ENCODE measurements around the gene INTS1. TPM values are rescaled to one million over a fixed set of nuclear protein-coding genes. Genes with fewer than 3 reads are reported as not detected.

INTS1 gene
- total and polyA plus RNA-seq, 2 donors (not counting 1 experiment from before 2014, with no cell fraction given) = 128 to 160 TPM

- DNase-seq = no peak
- ChIA-PET POLR2A (no interaction called here), CTCF (interaction anchor here (0.8 kb wide), 1 partner anchor 369 kb away, joined by 3 read pairs; no protein-coding TSS in a partner anchor)
- WGBS (ENCODE audit: insufficient coverage) = 88% methylated on average over 18 of the region's 22 CpGs
- Histone ChIP-seq H3K9ac (ENCODE audit: low read length) (no peak overlapping the region), H3K4me1 (ENCODE audit: control insufficient read depth in 2 of 2, insufficient read depth in 2 of 2, low read length in 2 of 2) (peaks cover 0 to 8% of the 10 kb centered on the region in 2 donors), H3K27ac (ENCODE audit: low read length in 2 of 2) (no peak overlapping the region), H3K4me3 (ENCODE audit: control extremely low read depth in 1 of 5, extremely low read depth in 1 of 5, insufficient read depth in 1 of 5, low read depth in 2 of 5, low read length in 4 of 5) (no peak overlapping the region), H3K79me2 (ENCODE audit: control insufficient read depth, insufficient read depth, low read length) (no peaks in the 10 kb centered on the region), H3K27me3 (replicated peaks in 1 of 4; ENCODE audit: control extremely low read depth in 1 of 4, control insufficient read depth in 3 of 4, insufficient read depth in 4 of 4, low read length in 3 of 4) (peaks cover 0 to 16% (median 3%) of the 10 kb centered on the region in 4 experiments), H2AFZ (ENCODE audit: insufficient read depth, low read depth, low read length, poor library complexity, severe bottlenecking) (no peak overlapping the region), H4K20me1 (ENCODE audit: control insufficient read depth, insufficient read depth, low read length, poor library complexity, severe bottlenecking) (no peaks in the 10 kb centered on the region), H3K4me2 (replicated peaks; ENCODE audit: low read depth, low read length, poor library complexity, severe bottlenecking) (no peak overlapping the region), H3K36me3 (replicated peaks in 1 of 2; ENCODE audit: control extremely low read depth in 1 of 2, control insufficient read depth in 1 of 2, extremely low read depth in 1 of 2, insufficient read depth in 2 of 2, low read length in 1 of 2) (no peaks in the 10 kb centered on the region), H3K9me3 (ENCODE audit: control extremely low read depth in 1 of 3, control insufficient read depth in 2 of 3, insufficient read depth in 1 of 3, low read length in 2 of 3) (peaks cover 0 to 8% (median 0%) of the 10 kb centered on the region in 3 donors)
- no peak overlapping the region for H3K4me3 Mint-ChIP-seq
- no peak overlapping the region for H3K27ac Mint-ChIP-seq
- peaks cover 7% of the 10 kb centered on the region for H3K27me3 Mint-ChIP-seq
- no peak for TF ChIP-seq CTCF (IDR thresholded peaks at IDR 0.05)
- TF ChIP-seq EZH2 (IDR thresholded peaks at IDR 0.05; ENCODE audit: borderline replicate concordance, insufficient read depth, low read depth, low read length, poor library complexity, severe bottlenecking) = no peak
- no peak for ATAC-seq (ENCODE audit: low read depth)
- peaks cover 4% of the 10 kb centered on the region for H3K4me1 Mint-ChIP-seq
- H3K9me3 Mint-ChIP-seq (ENCODE audit: insufficient read depth) = no peaks in the 10 kb centered on the region
- intact Hi-C loops (cut with micrococcal nuclease) = loop anchor here (5.0 kb wide), 1 partner anchor 243 kb away; no protein-coding TSS in a partner anchor
Measured at GRCh38 chr7:1434891-1435670, 69.1 kb downstream of the INTS1 start.

DNA sequence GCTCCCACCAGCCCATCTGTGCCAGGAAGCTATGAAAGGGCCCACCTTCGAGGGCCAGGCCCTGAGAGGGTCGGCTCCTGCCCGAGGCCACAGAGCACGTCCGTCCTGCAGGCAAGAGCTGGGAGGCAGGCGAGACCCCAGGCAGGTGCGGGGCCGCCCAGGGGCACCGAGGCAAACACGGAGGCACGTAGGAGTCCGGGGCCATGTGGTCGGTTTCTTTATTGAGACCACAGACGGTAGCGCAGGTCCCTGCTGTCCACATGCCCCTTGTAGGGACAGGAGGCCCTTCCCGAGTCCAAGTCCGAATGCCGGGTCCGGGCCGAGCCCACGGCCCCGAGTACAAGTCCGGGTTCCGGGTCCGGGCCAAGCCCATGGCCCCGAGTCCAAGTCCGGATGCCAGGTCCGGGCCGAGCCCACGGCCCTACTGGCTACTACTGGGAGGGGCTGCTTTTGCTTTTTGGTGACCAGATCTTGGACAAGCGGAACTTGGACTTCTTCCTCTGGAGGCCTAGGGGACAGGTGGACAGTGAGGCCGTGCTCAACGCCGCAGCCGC, 69.9 kb downstream of the INTS1 start:
- no peak overlapping the region for H3K9ac ChIP-seq (ENCODE audit: low read length)
- no peak overlapping the region for H3K4me3 ChIP-seq (ENCODE audit: control extremely low read depth in 1 of 5, extremely low read depth in 1 of 5, insufficient read depth in 1 of 5, low read depth in 2 of 5, low read length in 4 of 5)
- H3K9me3 Mint-ChIP-seq (ENCODE audit: insufficient read depth) = no peaks in the 10 kb centered on the region
- H3K9me3 ChIP-seq (ENCODE audit: control extremely low read depth in 1 of 3, control insufficient read depth in 2 of 3, insufficient read depth in 1 of 3, low read length in 2 of 3) = peaks cover 0 to 5% (median 0%) of the 10 kb centered on the region in 3 donors
- no peaks in the 10 kb centered on the region for H4K20me1 ChIP-seq (ENCODE audit: control insufficient read depth, insufficient read depth, low read length, poor library complexity, severe bottlenecking)
- WGBS (ENCODE audit: insufficient coverage) = 87% methylated on average over 35 of the region's 35 CpGs
- POLR2A ChIA-PET = no interaction called here
- CTCF ChIA-PET = interaction anchor here (0.8 to 1.5 kb wide), 3 partner anchors 40 to 1112 kb away, joined by 3 to 5 read pairs (median 3); no protein-coding TSS in a partner anchor
- peaks cover 7% of the 10 kb centered on the region for H3K27me3 Mint-ChIP-seq
- H3K79me2 ChIP-seq (ENCODE audit: control insufficient read depth, insufficient read depth, low read length) = no peaks in the 10 kb centered on the region
- H3K27ac Mint-ChIP-seq = no peak overlapping the region
- intact Hi-C loops (cut with micrococcal nuclease) = loop anchor here (5.0 kb wide), 1 partner anchor 242 kb away; no protein-coding TSS in a partner anchor
- DNase-seq (no peak), ATAC-seq (ENCODE audit: low read depth) (no peak)
- no peak overlapping the region for H3K4me3 Mint-ChIP-seq
- no peak for TF ChIP-seq EZH2 (IDR thresholded peaks at IDR 0.05; ENCODE audit: borderline replicate concordance, insufficient read depth, low read depth, low read length, poor library complexity, severe bottlenecking)
- no peak for TF ChIP-seq CTCF (IDR thresholded peaks at IDR 0.05)
- H3K36me3 ChIP-seq (replicated peaks in 1 of 2; ENCODE audit: control extremely low read depth in 1 of 2, control insufficient read depth in 1 of 2, extremely low read depth in 1 of 2, insufficient read depth in 2 of 2, low read length in 1 of 2) = no peaks in the 10 kb centered on the region
- H3K27me3 ChIP-seq (replicated peaks in 1 of 4; ENCODE audit: control extremely low read depth in 1 of 4, control insufficient read depth in 3 of 4, insufficient read depth in 4 of 4, low read length in 3 of 4) = peaks cover 0 to 19% (median 3%) of the 10 kb centered on the region in 4 experiments
- H3K4me1 Mint-ChIP-seq = peaks cover 4% of the 10 kb centered on the region
- H3K27ac ChIP-seq (ENCODE audit: low read length in 2 of 2) = no peak overlapping the region
- H3K4me2 ChIP-seq (replicated peaks; ENCODE audit: low read depth, low read length, poor library complexity, severe bottlenecking) = no peak overlapping the region
- H3K4me1 ChIP-seq (ENCODE audit: control insufficient read depth in 2 of 2, insufficient read depth in 2 of 2, low read length in 2 of 2) = peaks cover 0 to 8% of the 10 kb centered on the region in 2 donors
- no peak overlapping the region for H2AFZ ChIP-seq (ENCODE audit: insufficient read depth, low read depth, low read length, poor library complexity, severe bottlenecking)

Measured in B cell (primary cell).